Stimulated activated CD4-positive, alpha-beta T cell treated with anti-CD3 and anti-CD28 coated beads, Interleukin-2, amount 100 ng/mL, for 24 hours (primary cell): ENCODE data around the gene IGSF6.
"Not testable (repeated sequence)": the region's sequence is repeated elsewhere in the genome, so short reads cannot be mapped to it uniquely, and the experiment has no call there.

ENCODE experiments used
- DNase-seq, 2 donors: peaks; one replicate each; pipeline ENCODE4 v3.0.0-alpha.2; 2020

The IGSF6 gene

GRCh38 chr16:21652453-21652852, at the start of gene IGSF6:
Gene IGSF6 (minus strand): TSS chr16:21652608. CDS start chr16:21652598, 10 bp downstream.
- DNase-seq: no peak

GRCh38 chr16:21701271-21701670, 48.9 kb upstream of the IGSF6 start:
- no peak for DNase-seq

GRCh38 chr16:21698169-21699032, 46.0 kb upstream of the IGSF6 start:
- no peak for DNase-seq

- no peak for DNase-seq
These were observed 44.6 kb upstream of the IGSF6 start for GRCh38 chr16:21697032-21697431.

- no peak for DNase-seq
These were observed 42.2 kb upstream of the IGSF6 start for GRCh38 chr16:21694609-21695008.

- not testable (repeated sequence) for DNase-seq
These were observed 38.6 kb upstream of the IGSF6 start for GRCh38 chr16:21690967-21691366.

- no peak for DNase-seq
These were observed 36.7 kb upstream of the IGSF6 start for GRCh38 chr16:21689107-21689506.

GRCh38 chr16:21685034-21685455, 32.6 kb upstream of the IGSF6 start:
- DNase-seq: no peak

- peak; percentile 52 to 60 for DNase-seq
These were observed 31.8 kb upstream of the IGSF6 start for GRCh38 chr16:21684199-21684598.

GRCh38 chr16:21683184-21683583, 30.8 kb upstream of the IGSF6 start:
- DNase-seq: no peak

- not testable (repeated sequence) for DNase-seq
These were observed 28.3 kb upstream of the IGSF6 start for GRCh38 chr16:21680714-21681113.

- not testable (repeated sequence) for DNase-seq
These were observed 22.0 kb upstream of the IGSF6 start for GRCh38 chr16:21674456-21674855.

- DNase-seq: no peak
These were observed 21.1 kb upstream of the IGSF6 start for GRCh38 chr16:21673469-21673868.

GRCh38 chr16:21667575-21667974, 15.2 kb upstream of the IGSF6 start:
- DNase-seq: no peak

- no peak for DNase-seq
These were observed 14.4 kb upstream of the IGSF6 start for GRCh38 chr16:21666772-21667171.

- no peak for DNase-seq
These were observed 12.5 kb upstream of the IGSF6 start for GRCh38 chr16:21664801-21665492.

GRCh38 chr16:21663889-21664647, 11.7 kb upstream of the IGSF6 start, which contains the start of gene OTOA:
Gene OTOA (plus strand): TSS chr16:21663968. CDS start chr16:21678515, 14,547 bp downstream.
- peak; percentile 29 to 33 for DNase-seq

GRCh38 chr16:21659124-21659523, 6.7 kb upstream of the IGSF6 start:
- no peak for DNase-seq

GRCh38 chr16:21656795-21657768, 4.7 kb upstream of the IGSF6 start:
- no peak for DNase-seq

- no peak for DNase-seq
These were observed 2.5 kb upstream of the IGSF6 start for GRCh38 chr16:21654881-21655280.

- DNase-seq: no peak
These were observed 2.1 kb upstream of the IGSF6 start for GRCh38 chr16:21654466-21654865.

- no peak for DNase-seq
These were observed 1.2 kb upstream of the IGSF6 start for GRCh38 chr16:21653571-21653970.
